ENCODE results near the gene SLC25A28.

SLC25A28 gene

GRCh38 chr10:99659031-99659867 lies 39.0 kb upstream of the SLC25A28 start, which contains the start of gene ENTPD7:
Gene ENTPD7, plus strand, starts transcription at chr10:99659509. Its CDS starts 448 bp downstream, at chr10:99659957.
- peak within 1 kb of the TSS; percentile 98 for H3K4me3 ChIP-seq (ENCODE audit: low read depth, low read length)
- peak; percentile 97 for DNase-seq (ENCODE audit: low read depth)
- TF ChIP-seq CTCF (conservative IDR thresholded peaks at IDR 0.05; ENCODE audit: low read depth, low read length): peak; percentile 29

- H3K4me3 ChIP-seq (ENCODE audit: low read depth, low read length): peak overlapping the region; percentile 98
- DNase-seq (ENCODE audit: low read depth): peak; percentile 13
- no peak for TF ChIP-seq CTCF (conservative IDR thresholded peaks at IDR 0.05; ENCODE audit: low read depth, low read length)
Observed at GRCh38 chr10:99658622-99659030, 38.4 kb upstream of the SLC25A28 start.

GRCh38 chr10:99656199-99657064 lies 36.2 kb upstream of the SLC25A28 start:
- no peak for TF ChIP-seq CTCF (conservative IDR thresholded peaks at IDR 0.05; ENCODE audit: low read depth, low read length)
- DNase-seq (ENCODE audit: low read depth): no peak
- no peak overlapping the region for H3K4me3 ChIP-seq (ENCODE audit: low read depth, low read length)

- TF ChIP-seq CTCF (conservative IDR thresholded peaks at IDR 0.05; ENCODE audit: low read depth, low read length): no peak
- DNase-seq (ENCODE audit: low read depth): no peak
- H3K4me3 ChIP-seq (ENCODE audit: low read depth, low read length): no peak overlapping the region
Observed at GRCh38 chr10:99654390-99655175, 34.3 kb upstream of the SLC25A28 start.

- H3K4me3 ChIP-seq (ENCODE audit: low read depth, low read length): no peak overlapping the region
- TF ChIP-seq CTCF (conservative IDR thresholded peaks at IDR 0.05; ENCODE audit: low read depth, low read length): no peak
- DNase-seq (ENCODE audit: low read depth): no peak
Observed at GRCh38 chr10:99652800-99653390, 32.7 kb upstream of the SLC25A28 start.

- DNase-seq (ENCODE audit: low read depth): no peak
- no peak for TF ChIP-seq CTCF (conservative IDR thresholded peaks at IDR 0.05; ENCODE audit: low read depth, low read length)
- H3K4me3 ChIP-seq (ENCODE audit: low read depth, low read length): no peak overlapping the region
Observed at GRCh38 chr10:99648717-99649116, 28.5 kb upstream of the SLC25A28 start.

Measured in choroid plexus epithelial cell (primary cell).